HCT116 (cell line): ENCODE measurements around the gene TRHDE.

Experiments used
- CBX3 ChIP-seq: IDR thresholded peaks from 2 replicates; pipeline ENCODE4 v1.6.1; 2012; ENCODE audit warnings: low read depth
- CTCF ChIP-seq, 3 experiments: fragments of 200-600 bp in 1 of 3; sonication (generic) in 1 of 3; IDR thresholded peaks in 2 of 3; conservative IDR thresholded peaks in 1 of 3; 2 replicates each; pipeline ENCODE4 v1.5.1; 2012 to 2017; ENCODE audit warnings: low read depth in 2 of 3, low read length in 2 of 3, antibody characterized with exemption in 1 of 3, borderline replicate concordance in 1 of 3, control low read depth in 1 of 3, mild to moderate bottlenecking in 1 of 3, mixed read lengths in 1 of 3, mixed run types in 1 of 3, moderate library complexity in 1 of 3; ENCODE audit not compliant: insufficient read depth in 1 of 3
- EZH2 ChIP-seq: fragments of 200-600 bp; sonication (generic); IDR thresholded peaks from 2 replicates; pipeline ENCODE4 v1.6.1; 2017; ENCODE audit warnings: antibody characterized with exemption, mixed run types
- EZH2phosphoT487 ChIP-seq: fragments of 200-600 bp; IDR thresholded peaks from 2 replicates; pipeline ENCODE4 v1.6.1; 2018; ENCODE audit warnings: antibody characterized with exemption, borderline replicate concordance
- POLR2A ChIP-seq: IDR thresholded peaks from 2 replicates; pipeline ENCODE4 v1.7.0; 2011; ENCODE audit warnings: borderline replicate concordance; ENCODE audit not compliant: insufficient read depth, insufficient read length; ENCODE audit errors: extremely low read depth
- RAD21 ChIP-seq: IDR thresholded peaks from 2 replicates; pipeline ENCODE4 v1.6.1; 2012; ENCODE audit warnings: low read depth, mild to moderate bottlenecking
- REST ChIP-seq: IDR thresholded peaks from 2 replicates; pipeline ENCODE4 v1.6.1; 2012; ENCODE audit warnings: low read depth
- SIN3A ChIP-seq: IDR thresholded peaks from 2 replicates; pipeline ENCODE4 v1.6.1; 2012; ENCODE audit warnings: low read depth
- YY1 ChIP-seq: IDR thresholded peaks from 2 replicates; pipeline ENCODE4 v1.6.1; 2011; ENCODE audit warnings: low read length, low read depth, moderate library complexity, mild to moderate bottlenecking; ENCODE audit not compliant: insufficient replicate concordance; ENCODE audit errors: extremely low read depth

DNA sequence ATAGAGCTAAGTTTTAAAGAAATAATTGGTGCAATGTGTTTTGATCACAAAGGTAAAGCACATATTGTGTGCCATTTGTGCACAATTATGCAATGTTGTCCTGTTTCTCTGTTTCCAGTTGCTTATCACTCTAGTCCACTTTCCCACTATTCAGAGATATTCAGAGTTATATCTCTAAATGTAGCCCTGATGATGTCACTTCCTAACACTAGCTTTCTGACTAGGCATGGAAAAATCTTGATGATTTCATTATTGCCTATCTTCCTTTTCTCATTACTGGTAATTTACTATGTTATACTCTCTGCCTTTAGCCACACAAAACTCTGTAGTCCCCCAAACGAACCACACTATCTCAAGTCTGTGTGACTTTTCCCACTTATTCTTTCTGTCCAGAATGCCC lies 221.2 kb downstream of the TRHDE start:
- no peak for TF ChIP-seq CBX3
- no peak for TF ChIP-seq CTCF (IDR thresholded peaks at IDR 0.05 in 2 of 3, conservative IDR thresholded peaks at IDR 0.05 in 1 of 3; ENCODE audit: borderline replicate concordance in 1 of 3, insufficient read depth in 1 of 3, low read depth in 2 of 3, low read length in 2 of 3)
- TF ChIP-seq POLR2A: no peak
- TF ChIP-seq REST: no peak
- TF ChIP-seq EZH2: no peak
- TF ChIP-seq RAD21: no peak
- no peak for TF ChIP-seq SIN3A
- TF ChIP-seq YY1: no peak
- no peak for TF ChIP-seq EZH2phosphoT487
